Liver (tissue), 3 donors: ENCODE data around the gene TPD52L2.
A peak's percentile ranks its signal among the peaks of the same experiment; 100 is the strongest.

Experiments
- EGR1 ChIP-seq, 2 donors: IDR thresholded peaks; 2 replicates each; pipeline ENCODE4 v1.6.1; 2016 to 2018; ENCODE audit warnings: antibody characterized with exemption in 2 of 2, low read depth in 2 of 2
- GABPA ChIP-seq, 2 donors: IDR thresholded peaks in 1 of 2; conservative IDR thresholded peaks in 1 of 2; 2 replicates each; pipeline ENCODE4 v1.6.1; 2016; ENCODE audit warnings: antibody characterized with exemption in 2 of 2, mild to moderate bottlenecking in 1 of 2, moderate library complexity in 1 of 2
- HNF4A ChIP-seq, 2 donors: conservative IDR thresholded peaks; 2 replicates each; pipeline ENCODE4 v1.6.1; 2016; ENCODE audit warnings: antibody characterized with exemption in 2 of 2, mild to moderate bottlenecking in 2 of 2
- JUND ChIP-seq, 2 donors: IDR thresholded peaks; 2 replicates each; pipeline ENCODE4 v1.6.1; 2016; ENCODE audit warnings: antibody characterized with exemption in 2 of 2
- RAD21 ChIP-seq, 2 donors: IDR thresholded peaks; 2 replicates each; pipeline ENCODE4 v1.6.1; 2016; ENCODE audit warnings: antibody characterized with exemption in 2 of 2, mild to moderate bottlenecking in 2 of 2
- RXRA ChIP-seq, 2 donors: IDR thresholded peaks; 2 replicates each; pipeline ENCODE4 v1.6.1; 2017 to 2018; ENCODE audit warnings: antibody characterized with exemption in 2 of 2, mild to moderate bottlenecking in 1 of 2
- SP1 ChIP-seq: IDR thresholded peaks from 2 replicates; pipeline ENCODE4 v1.6.1; 2018; ENCODE audit warnings: antibody characterized with exemption, mild to moderate bottlenecking
- TAF1 ChIP-seq: conservative IDR thresholded peaks from 2 replicates; pipeline ENCODE4 v1.6.1; 2016; ENCODE audit warnings: antibody characterized with exemption, mild to moderate bottlenecking
- YY1 ChIP-seq: IDR thresholded peaks from 2 replicates; pipeline ENCODE4 v1.6.1; 2016; ENCODE audit warnings: antibody characterized with exemption, mild to moderate bottlenecking
- TF ChIP-seq, protein P1 (sequence below): fragments of 150-350 bp; IDR thresholded peaks from 2 replicates; pipeline ENCODE4 v1.5.1; 2017; ENCODE audit warnings: improper control_type of control experiment, low read depth, low read length; ENCODE audit not compliant: missing input control
- TF ChIP-seq, protein P2 (sequence below): IDR thresholded peaks from 2 replicates; pipeline ENCODE4 v1.6.1; 2016; ENCODE audit warnings: antibody characterized with exemption
- TF ChIP-seq, protein P3 (sequence below): IDR thresholded peaks from 2 replicates; pipeline ENCODE4 v1.6.1; 2016; ENCODE audit warnings: antibody characterized with exemption, mild to moderate bottlenecking
- TF ChIP-seq, protein P4 (sequence below): IDR thresholded peaks from 2 replicates; pipeline ENCODE4 v1.6.1; 2016; ENCODE audit warnings: antibody characterized with exemption
- TF ChIP-seq, protein P5 (sequence below): IDR thresholded peaks from 2 replicates; pipeline ENCODE4 v1.6.1; 2016; ENCODE audit warnings: antibody characterized with exemption
- donor health status: healthy.
- donor health status: healthy.

DNA sequence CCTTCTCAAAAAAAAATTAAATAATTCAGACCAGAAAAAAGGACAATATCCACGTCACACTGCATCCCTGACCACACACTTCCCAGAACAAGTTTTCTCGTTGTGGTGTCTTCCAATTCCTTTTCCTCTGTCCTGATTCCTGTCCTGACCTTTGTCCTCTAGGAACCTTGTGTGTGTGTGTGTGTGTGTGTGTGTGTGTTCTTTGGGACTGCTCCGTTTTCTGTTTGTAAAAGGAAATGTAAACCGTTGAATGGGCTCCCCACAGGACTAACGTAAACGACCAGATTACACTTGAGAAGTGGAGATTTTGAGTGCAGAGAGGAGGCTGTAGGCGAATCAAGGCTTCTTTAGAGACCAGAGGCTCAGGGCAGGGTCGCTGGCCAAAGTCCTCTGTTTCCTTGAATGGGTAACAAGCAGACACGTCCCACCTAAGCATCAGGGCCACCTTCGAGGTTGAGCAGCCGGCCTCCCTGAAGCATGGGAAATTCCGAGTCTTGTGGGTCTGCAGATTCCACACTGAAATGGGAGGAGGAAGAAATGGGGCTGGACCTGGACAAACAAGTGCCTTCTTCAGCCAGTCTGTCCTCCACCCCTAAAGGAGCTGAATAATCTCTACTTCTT is 41.3 kb upstream of the TPD52L2 start:
- TF ChIP-seq, protein P1, sequence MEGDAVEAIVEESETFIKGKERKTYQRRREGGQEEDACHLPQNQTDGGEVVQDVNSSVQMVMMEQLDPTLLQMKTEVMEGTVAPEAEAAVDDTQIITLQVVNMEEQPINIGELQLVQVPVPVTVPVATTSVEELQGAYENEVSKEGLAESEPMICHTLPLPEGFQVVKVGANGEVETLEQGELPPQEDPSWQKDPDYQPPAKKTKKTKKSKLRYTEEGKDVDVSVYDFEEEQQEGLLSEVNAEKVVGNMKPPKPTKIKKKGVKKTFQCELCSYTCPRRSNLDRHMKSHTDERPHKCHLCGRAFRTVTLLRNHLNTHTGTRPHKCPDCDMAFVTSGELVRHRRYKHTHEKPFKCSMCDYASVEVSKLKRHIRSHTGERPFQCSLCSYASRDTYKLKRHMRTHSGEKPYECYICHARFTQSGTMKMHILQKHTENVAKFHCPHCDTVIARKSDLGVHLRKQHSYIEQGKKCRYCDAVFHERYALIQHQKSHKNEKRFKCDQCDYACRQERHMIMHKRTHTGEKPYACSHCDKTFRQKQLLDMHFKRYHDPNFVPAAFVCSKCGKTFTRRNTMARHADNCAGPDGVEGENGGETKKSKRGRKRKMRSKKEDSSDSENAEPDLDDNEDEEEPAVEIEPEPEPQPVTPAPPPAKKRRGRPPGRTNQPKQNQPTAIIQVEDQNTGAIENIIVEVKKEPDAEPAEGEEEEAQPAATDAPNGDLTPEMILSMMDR, result no peak
- TF ChIP-seq, protein P2, sequence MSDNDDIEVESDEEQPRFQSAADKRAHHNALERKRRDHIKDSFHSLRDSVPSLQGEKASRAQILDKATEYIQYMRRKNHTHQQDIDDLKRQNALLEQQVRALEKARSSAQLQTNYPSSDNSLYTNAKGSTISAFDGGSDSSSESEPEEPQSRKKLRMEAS, result no peak
- TF ChIP-seq, protein P3, sequence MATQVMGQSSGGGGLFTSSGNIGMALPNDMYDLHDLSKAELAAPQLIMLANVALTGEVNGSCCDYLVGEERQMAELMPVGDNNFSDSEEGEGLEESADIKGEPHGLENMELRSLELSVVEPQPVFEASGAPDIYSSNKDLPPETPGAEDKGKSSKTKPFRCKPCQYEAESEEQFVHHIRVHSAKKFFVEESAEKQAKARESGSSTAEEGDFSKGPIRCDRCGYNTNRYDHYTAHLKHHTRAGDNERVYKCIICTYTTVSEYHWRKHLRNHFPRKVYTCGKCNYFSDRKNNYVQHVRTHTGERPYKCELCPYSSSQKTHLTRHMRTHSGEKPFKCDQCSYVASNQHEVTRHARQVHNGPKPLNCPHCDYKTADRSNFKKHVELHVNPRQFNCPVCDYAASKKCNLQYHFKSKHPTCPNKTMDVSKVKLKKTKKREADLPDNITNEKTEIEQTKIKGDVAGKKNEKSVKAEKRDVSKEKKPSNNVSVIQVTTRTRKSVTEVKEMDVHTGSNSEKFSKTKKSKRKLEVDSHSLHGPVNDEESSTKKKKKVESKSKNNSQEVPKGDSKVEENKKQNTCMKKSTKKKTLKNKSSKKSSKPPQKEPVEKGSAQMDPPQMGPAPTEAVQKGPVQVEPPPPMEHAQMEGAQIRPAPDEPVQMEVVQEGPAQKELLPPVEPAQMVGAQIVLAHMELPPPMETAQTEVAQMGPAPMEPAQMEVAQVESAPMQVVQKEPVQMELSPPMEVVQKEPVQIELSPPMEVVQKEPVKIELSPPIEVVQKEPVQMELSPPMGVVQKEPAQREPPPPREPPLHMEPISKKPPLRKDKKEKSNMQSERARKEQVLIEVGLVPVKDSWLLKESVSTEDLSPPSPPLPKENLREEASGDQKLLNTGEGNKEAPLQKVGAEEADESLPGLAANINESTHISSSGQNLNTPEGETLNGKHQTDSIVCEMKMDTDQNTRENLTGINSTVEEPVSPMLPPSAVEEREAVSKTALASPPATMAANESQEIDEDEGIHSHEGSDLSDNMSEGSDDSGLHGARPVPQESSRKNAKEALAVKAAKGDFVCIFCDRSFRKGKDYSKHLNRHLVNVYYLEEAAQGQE, result no peak
- TF ChIP-seq SP1, result peak; percentile 35
- no peak for TF ChIP-seq YY1
- no peak for TF ChIP-seq JUND (IDR thresholded peaks at IDR 0.05)
- TF ChIP-seq TAF1, result no peak
- TF ChIP-seq, protein P4, sequence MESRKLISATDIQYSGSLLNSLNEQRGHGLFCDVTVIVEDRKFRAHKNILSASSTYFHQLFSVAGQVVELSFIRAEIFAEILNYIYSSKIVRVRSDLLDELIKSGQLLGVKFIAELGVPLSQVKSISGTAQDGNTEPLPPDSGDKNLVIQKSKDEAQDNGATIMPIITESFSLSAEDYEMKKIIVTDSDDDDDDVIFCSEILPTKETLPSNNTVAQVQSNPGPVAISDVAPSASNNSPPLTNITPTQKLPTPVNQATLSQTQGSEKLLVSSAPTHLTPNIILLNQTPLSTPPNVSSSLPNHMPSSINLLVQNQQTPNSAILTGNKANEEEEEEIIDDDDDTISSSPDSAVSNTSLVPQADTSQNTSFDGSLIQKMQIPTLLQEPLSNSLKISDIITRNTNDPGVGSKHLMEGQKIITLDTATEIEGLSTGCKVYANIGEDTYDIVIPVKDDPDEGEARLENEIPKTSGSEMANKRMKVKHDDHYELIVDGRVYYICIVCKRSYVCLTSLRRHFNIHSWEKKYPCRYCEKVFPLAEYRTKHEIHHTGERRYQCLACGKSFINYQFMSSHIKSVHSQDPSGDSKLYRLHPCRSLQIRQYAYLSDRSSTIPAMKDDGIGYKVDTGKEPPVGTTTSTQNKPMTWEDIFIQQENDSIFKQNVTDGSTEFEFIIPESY, result no peak
- TF ChIP-seq, protein P5, sequence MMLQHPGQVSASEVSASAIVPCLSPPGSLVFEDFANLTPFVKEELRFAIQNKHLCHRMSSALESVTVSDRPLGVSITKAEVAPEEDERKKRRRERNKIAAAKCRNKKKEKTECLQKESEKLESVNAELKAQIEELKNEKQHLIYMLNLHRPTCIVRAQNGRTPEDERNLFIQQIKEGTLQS, result no peak
- TF ChIP-seq RAD21 (IDR thresholded peaks at IDR 0.05), result no peak
- no peak for TF ChIP-seq EGR1 (IDR thresholded peaks at IDR 0.05; ENCODE audit: low read depth in 2 of 2)
- peak; percentile 53 to 56 for TF ChIP-seq RXRA (IDR thresholded peaks at IDR 0.05)
- no peak for TF ChIP-seq GABPA (IDR thresholded peaks at IDR 0.05 in 1 of 2, conservative IDR thresholded peaks at IDR 0.05 in 1 of 2)
- TF ChIP-seq HNF4A (conservative IDR thresholded peaks at IDR 0.05), result no peak
